OCI-LY7 (cell line): ENCODE data around the gene TXNDC8. TPM values are rescaled to one million over a fixed set of nuclear protein-coding genes. Genes with fewer than 3 reads are reported as not detected.

Source experiments
- BruUV-seq: library from RNA; stranded (reverse); fragments of 400-500 nt; replicated peaks from 2 replicates; lab custom pipeline; 2021; lab: Mats Ljungman, UMichigan
- CTCF ChIA-PET: fragments of 300-600 bp; sonication (Branson Sonifier 250); formaldehyde crosslinking; loops from one replicate; lab custom pipeline; 2022; ENCODE audit warnings: antibody characterized with exemption; ENCODE audit not compliant: unreplicated experiment; lab: Charles Lee
- POLR2A ChIA-PET: fragments of 300-600 bp; sonication (Branson Sonifier 250); formaldehyde crosslinking; loops from one replicate; lab custom pipeline; 2022; ENCODE audit warnings: antibody characterized with exemption; lab: Charles Lee
- DNase-seq: peaks from one replicate; pipeline ENCODE4 v3.0.0-alpha.2; 2015; ENCODE audit warnings: low spot score
- H2AFZ ChIP-seq: fragments of 200-600 bp; sonication (generic), shearing (Covaris generic); 2 replicates; pipeline ENCODE4 v1.6.1; 2014; ENCODE audit warnings: mild to moderate bottlenecking, antibody characterized with exemption, low read length, moderate library complexity
- H3K27ac ChIP-seq: fragments of 200-600 bp; sonication (generic); 2 replicates; pipeline ENCODE4 v1.5.1; 2014; ENCODE audit warnings: mixed run types, low read depth, mild to moderate bottlenecking, moderate library complexity, low read length, inconsistent platforms; ENCODE audit not compliant: poor library complexity, severe bottlenecking
- H3K36me3 ChIP-seq: fragments of 200-600 bp; sonication (generic); 2 replicates; pipeline ENCODE4 v1.6.1; 2014; ENCODE audit warnings: mild to moderate bottlenecking, antibody characterized with exemption, low read length, moderate library complexity, mixed read lengths; ENCODE audit not compliant: insufficient read depth
- H3K4me1 ChIP-seq: fragments of 200-600 bp; sonication (generic); 2 replicates; pipeline ENCODE4 v1.5.1; 2014; ENCODE audit warnings: mild to moderate bottlenecking, low read length; ENCODE audit not compliant: insufficient read depth, poor library complexity, severe bottlenecking
- H3K4me2 ChIP-seq: fragments of 200-600 bp; sonication (generic); 2 replicates; pipeline ENCODE4 v1.6.1; 2014; ENCODE audit warnings: mild to moderate bottlenecking, low read length
- H3K4me3 ChIP-seq: fragments of 200-600 bp; sonication (generic); 2 replicates; pipeline ENCODE4 v1.5.1; 2014; ENCODE audit warnings: mild to moderate bottlenecking, low read depth, low read length; ENCODE audit not compliant: poor library complexity, severe bottlenecking
- H3K79me2 ChIP-seq: fragments of 200-600 bp; sonication (generic); 2 replicates; pipeline ENCODE4 v1.6.1; 2016; ENCODE audit warnings: low read depth, mild to moderate bottlenecking, low read length, moderate library complexity, mixed read lengths; ENCODE audit not compliant: insufficient read depth
- H3K9me2 ChIP-seq: fragments of 200-600 bp; sonication (generic); 2 replicates; pipeline ENCODE4 v1.6.1; 2016; ENCODE audit warnings: mild to moderate bottlenecking, low read length, mixed read lengths; ENCODE audit not compliant: insufficient read depth
- H3K9me3 ChIP-seq: fragments of 200-600 bp; sonication (generic); 2 replicates; pipeline ENCODE4 v1.6.1; 2014; ENCODE audit warnings: mild to moderate bottlenecking, mixed run types, low read length, mixed read lengths
- H4K20me1 ChIP-seq: fragments of 200-600 bp; sonication (generic); 2 replicates; pipeline ENCODE4 v1.6.1; 2014; ENCODE audit warnings: mild to moderate bottlenecking, antibody characterized with exemption, low read length, moderate library complexity, mixed read lengths; ENCODE audit not compliant: insufficient read depth
- EZH2phosphoT487 ChIP-seq: fragments of 200-600 bp; sonication (generic); IDR thresholded peaks from 2 replicates; pipeline ENCODE4 v1.6.1; 2018; ENCODE audit warnings: low read depth, borderline replicate concordance, mild to moderate bottlenecking, mixed run types, antibody characterized with exemption, low read length, moderate library complexity, mixed read lengths
- intact Hi-C: fragments of 100-400 bp; cut with micrococcal nuclease; formaldehyde crosslinking; loops from one replicate; pipeline ENCODE4 v1.10.0; 2022; ENCODE audit not compliant: unreplicated experiment
- total RNA-seq, 2 experiments: library from RNA; depleted of rRNA in 1 of 2; stranded (reverse); fragments of >200 nt in 1 of 2; shearing (Covaris generic) in 1 of 2; gene quantifications; 2 replicates each; pipeline ENCODE4 v1.2.3, GENCODE V29; 2014 to 2022
- TF ChIP-seq, protein P1 (sequence below): fragments of 200-600 bp; sonication (generic); conservative IDR thresholded peaks from 2 replicates; pipeline ENCODE4 v1.5.1; 2014; ENCODE audit warnings: mild to moderate bottlenecking, antibody characterized with exemption, low read length, moderate library complexity, mixed read lengths

The TXNDC8 gene
- total RNA-seq, 2 experiments from 2014 or later = not detected

DNA sequence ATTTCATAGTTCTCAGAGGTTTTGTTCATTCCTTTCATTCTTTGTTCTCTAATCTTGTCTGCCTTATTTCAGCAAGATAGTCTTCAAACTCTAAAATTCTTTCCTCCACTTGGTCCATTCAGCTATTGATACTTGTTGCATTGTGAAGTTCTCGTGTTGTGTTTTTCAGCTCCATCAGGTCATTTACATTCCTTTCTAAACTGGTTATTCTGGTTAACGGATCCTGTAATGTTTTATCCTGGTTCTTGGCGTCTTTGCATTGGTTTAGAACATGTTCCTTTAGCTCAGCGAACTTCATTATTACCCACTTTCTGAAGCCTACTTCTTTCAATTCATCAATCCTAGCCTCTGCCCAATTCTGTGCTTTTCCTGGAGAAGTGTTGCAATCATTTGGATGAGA, 45.1 kb upstream of the TXNDC8 start:
- no peak overlapping the region for H3K4me2 ChIP-seq
- no peak overlapping the region for H3K4me3 ChIP-seq
- H3K27ac ChIP-seq = no peak overlapping the region
- no TSS peak for BruUV-seq
- intact Hi-C loops = no loop called here
- ChIA-PET POLR2A (no interaction called here), CTCF (no interaction called here)
- no peaks in the 10 kb centered on the region for H3K4me1 ChIP-seq
- no peaks in the 10 kb centered on the region for H4K20me1 ChIP-seq
- no peaks in the 10 kb centered on the region for H3K9me2 ChIP-seq
- TF ChIP-seq, protein P1, sequence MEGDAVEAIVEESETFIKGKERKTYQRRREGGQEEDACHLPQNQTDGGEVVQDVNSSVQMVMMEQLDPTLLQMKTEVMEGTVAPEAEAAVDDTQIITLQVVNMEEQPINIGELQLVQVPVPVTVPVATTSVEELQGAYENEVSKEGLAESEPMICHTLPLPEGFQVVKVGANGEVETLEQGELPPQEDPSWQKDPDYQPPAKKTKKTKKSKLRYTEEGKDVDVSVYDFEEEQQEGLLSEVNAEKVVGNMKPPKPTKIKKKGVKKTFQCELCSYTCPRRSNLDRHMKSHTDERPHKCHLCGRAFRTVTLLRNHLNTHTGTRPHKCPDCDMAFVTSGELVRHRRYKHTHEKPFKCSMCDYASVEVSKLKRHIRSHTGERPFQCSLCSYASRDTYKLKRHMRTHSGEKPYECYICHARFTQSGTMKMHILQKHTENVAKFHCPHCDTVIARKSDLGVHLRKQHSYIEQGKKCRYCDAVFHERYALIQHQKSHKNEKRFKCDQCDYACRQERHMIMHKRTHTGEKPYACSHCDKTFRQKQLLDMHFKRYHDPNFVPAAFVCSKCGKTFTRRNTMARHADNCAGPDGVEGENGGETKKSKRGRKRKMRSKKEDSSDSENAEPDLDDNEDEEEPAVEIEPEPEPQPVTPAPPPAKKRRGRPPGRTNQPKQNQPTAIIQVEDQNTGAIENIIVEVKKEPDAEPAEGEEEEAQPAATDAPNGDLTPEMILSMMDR = no peak
- TF ChIP-seq EZH2phosphoT487 = no peak
- H3K36me3 ChIP-seq = no peaks in the 10 kb centered on the region
- H3K79me2 ChIP-seq = no peaks in the 10 kb centered on the region
- H2AFZ ChIP-seq = no peak overlapping the region
- no peaks in the 10 kb centered on the region for H3K9me3 ChIP-seq
- DNase-seq = no peak

DNA sequence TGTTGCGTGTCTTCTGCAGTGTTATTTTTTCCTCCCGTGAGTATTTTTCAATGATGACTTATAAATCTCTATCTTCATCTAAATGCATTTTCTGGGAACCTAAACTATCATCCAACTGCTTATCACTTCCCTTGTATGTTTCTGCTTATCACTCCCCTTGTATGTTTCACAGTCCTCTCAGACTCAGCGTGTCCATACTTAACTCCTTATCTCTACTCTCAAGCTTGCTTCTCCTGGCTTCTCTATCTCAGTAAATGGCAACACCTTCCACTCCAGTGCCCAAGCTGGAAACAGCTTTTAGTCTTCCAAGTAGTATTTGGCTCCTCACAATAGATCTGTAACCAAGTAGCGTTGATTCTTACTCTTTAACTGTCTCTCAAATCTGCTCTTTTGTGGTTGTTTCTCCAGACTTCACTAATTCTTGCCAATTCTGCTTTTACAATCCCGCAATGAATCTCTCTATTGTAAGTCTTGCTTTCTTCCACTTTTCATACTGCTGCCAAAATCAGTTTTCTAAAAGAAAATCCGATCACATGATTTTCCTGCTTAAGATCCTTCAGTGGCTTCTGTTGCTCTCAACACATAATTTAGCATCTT, 33.8 kb upstream of the TXNDC8 start:
- no TSS peak for BruUV-seq
- no peaks in the 10 kb centered on the region for H4K20me1 ChIP-seq
- no peaks in the 10 kb centered on the region for H3K79me2 ChIP-seq
- no peak overlapping the region for H3K27ac ChIP-seq
- CTCF ChIA-PET = no interaction called here
- H3K4me2 ChIP-seq = no peak overlapping the region
- H3K4me1 ChIP-seq = no peaks in the 10 kb centered on the region
- intact Hi-C loops = no loop called here
- H2AFZ ChIP-seq = no peak overlapping the region
- POLR2A ChIA-PET = no interaction called here
- H3K36me3 ChIP-seq = no peaks in the 10 kb centered on the region
- no peaks in the 10 kb centered on the region for H3K9me2 ChIP-seq
- TF ChIP-seq, protein P1 = no peak
- no peak for TF ChIP-seq EZH2phosphoT487
- H3K4me3 ChIP-seq = no peak overlapping the region
- H3K9me3 ChIP-seq = no peaks in the 10 kb centered on the region
- DNase-seq = no peak

DNA sequence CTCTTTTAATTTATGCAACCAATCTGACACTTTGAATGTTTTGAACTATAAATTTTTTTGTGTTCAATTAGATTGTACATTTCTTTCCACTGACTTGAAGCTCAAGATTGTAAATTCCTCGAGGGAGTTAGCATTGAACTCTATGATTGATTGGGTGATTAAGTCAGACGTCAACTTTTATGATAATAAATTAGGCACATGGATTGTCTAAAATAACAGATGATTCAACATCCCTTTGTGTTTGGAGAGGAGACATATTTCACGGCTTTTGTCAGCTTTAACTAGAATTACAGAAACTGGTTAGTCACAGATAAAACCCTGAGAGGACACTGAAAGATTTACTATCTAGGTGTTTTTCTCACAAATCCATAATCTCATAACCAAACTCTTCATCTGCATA, 32.7 kb upstream of the TXNDC8 start:
- no peaks in the 10 kb centered on the region for H3K36me3 ChIP-seq
- H4K20me1 ChIP-seq = no peaks in the 10 kb centered on the region
- intact Hi-C loops = no loop called here
- POLR2A ChIA-PET = no interaction called here
- no peak overlapping the region for H3K4me3 ChIP-seq
- H3K79me2 ChIP-seq = no peaks in the 10 kb centered on the region
- TF ChIP-seq, protein P1 = no peak
- no peak for TF ChIP-seq EZH2phosphoT487
- no peaks in the 10 kb centered on the region for H3K4me1 ChIP-seq
- no peak for DNase-seq
- BruUV-seq = no TSS peak
- H3K27ac ChIP-seq = no peak overlapping the region
- H3K9me3 ChIP-seq = no peaks in the 10 kb centered on the region
- CTCF ChIA-PET = no interaction called here
- no peaks in the 10 kb centered on the region for H3K9me2 ChIP-seq
- H3K4me2 ChIP-seq = no peak overlapping the region
- no peak overlapping the region for H2AFZ ChIP-seq
